Cerebellar nuclear complex (tissue), 1 donor: ENCODE data around the gene TRIP12.

Experiments used
- DNase-seq, 2 experiments: peaks; one replicate each; lab custom pipeline; 2025; lab: John Stamatoyannopoulos, UW

Gene TRIP12

GRCh38 chr2:229715895-229716507 lies 205.8 kb downstream of the TRIP12 start:
- peak in 1 of 2 experiments; percentile 54 for DNase-seq

DNA sequence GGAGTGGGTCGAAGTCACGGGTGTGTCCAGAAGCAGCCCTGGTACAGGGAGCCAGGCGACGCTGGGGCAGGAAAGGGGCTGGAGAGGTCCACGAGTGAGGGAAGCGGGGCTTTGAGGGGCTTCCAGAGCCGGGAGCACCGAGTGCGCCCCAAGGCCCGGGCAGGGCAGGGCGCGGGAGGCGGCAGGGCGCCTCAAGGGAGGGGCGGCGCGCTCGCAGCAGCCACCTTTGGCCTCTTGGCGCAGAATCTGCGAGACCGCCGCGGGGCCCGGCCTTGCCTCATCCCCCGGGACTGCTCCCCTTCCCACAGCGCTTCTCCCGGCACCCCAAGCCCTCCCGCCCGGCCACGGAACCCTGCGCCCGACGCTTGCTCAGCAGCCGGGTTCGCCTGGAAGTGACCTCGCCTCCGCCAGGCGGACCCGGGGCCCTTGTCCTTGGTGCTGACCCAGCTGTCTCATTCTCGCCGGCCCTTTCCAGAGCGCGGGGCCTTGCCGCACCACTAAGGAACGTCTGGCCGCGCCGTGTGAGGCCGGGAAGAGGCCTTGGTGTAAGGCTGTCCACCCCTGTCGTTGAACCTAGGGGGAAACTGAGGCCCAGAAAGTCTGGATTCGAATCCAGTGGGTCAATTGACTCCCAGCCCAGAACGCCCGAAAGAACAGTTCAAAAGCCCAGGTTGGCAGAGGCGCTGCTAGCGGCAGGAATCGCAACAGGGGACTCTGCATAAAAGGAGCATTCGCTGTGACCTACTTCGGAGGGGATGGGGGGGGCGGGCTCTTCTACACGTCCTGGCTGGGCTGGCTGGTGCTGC lies 206.9 kb downstream of the TRIP12 start:
- peak in 1 of 2 experiments; percentile 9 for DNase-seq

GRCh38 chr2:229714080-229714735 lies 207.6 kb downstream of the TRIP12 start, which contains the start of gene DNER:
Gene DNER, minus strand, starts transcription at chr2:229714555. Its CDS starts 132 bp downstream, at chr2:229714423.
- peak in 1 of 2 experiments; percentile 2 for DNase-seq
